ENCODE results near the gene ADD1.

Gene ADD1

GRCh38 chr4:2857349-2857927, 13.8 kb downstream of the ADD1 start:
- no peak for TF ChIP-seq CTCF (IDR thresholded peaks at IDR 0.05; ENCODE audit: insufficient read depth, low read depth, low read length, missing control alignments)
- DNase-seq (ENCODE audit: low read depth), result no peak
- no peak overlapping the region for H3K4me3 ChIP-seq (ENCODE audit: low read length)

GRCh38 chr4:2858451-2859217, 15.0 kb downstream of the ADD1 start:
- no peak overlapping the region for H3K4me3 ChIP-seq (ENCODE audit: low read length)
- no peak for TF ChIP-seq CTCF (IDR thresholded peaks at IDR 0.05; ENCODE audit: insufficient read depth, low read depth, low read length, missing control alignments)
- DNase-seq (ENCODE audit: low read depth), result no peak

GRCh38 chr4:2859514-2859913, 15.9 kb downstream of the ADD1 start:
- H3K4me3 ChIP-seq (ENCODE audit: low read length), result no peak overlapping the region
- no peak for TF ChIP-seq CTCF (IDR thresholded peaks at IDR 0.05; ENCODE audit: insufficient read depth, low read depth, low read length, missing control alignments)
- no peak for DNase-seq (ENCODE audit: low read depth)

DNA sequence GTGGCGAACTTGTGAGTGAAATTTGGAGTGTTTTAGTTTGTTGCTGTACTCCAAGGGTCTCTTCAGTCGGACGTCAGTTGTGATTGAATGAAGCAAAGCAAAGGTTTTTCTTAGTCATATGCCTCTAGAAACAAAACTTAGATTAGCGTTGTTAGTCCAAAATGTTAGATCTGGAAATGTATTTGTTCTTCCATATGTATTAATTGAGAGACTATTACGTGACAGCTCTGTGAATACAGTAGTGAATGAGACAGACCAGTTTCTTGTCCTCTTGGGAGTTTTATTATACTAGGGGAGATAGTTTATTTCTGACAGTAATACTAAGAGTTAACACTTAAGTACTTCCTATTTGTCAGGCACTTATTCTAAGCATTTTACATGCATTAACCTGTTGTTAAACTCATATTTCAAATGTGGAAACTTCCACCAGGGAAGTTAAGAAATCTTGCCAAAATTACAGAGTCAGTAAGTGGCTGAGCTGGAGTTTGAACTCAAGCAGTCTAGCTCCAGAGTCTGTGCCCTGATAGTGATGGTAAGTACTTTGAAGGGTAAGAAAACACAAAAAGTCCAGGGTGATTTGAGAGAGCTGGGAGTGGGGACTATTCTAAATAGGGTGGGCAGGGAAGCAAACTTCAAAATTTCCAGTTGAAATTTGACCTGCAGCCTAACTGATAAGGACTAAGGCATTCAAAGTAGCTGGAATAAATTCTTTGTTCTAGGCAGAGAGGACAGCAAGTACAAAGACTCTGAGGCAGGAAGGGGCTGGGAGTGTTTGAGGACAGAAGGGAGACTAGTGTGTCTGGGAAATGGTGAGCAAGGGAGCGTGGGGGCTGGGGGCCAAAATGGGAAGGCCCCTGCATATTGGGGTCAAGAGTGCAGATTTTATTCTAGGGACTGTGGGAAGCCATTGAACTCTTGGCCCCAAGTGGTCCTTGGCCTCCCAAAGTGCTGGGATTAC, 17.0 kb downstream of the ADD1 start:
- no peak overlapping the region for H3K4me3 ChIP-seq (ENCODE audit: low read length)
- TF ChIP-seq CTCF (IDR thresholded peaks at IDR 0.05; ENCODE audit: insufficient read depth, low read depth, low read length, missing control alignments), result no peak
- DNase-seq (ENCODE audit: low read depth), result no peak

DNA sequence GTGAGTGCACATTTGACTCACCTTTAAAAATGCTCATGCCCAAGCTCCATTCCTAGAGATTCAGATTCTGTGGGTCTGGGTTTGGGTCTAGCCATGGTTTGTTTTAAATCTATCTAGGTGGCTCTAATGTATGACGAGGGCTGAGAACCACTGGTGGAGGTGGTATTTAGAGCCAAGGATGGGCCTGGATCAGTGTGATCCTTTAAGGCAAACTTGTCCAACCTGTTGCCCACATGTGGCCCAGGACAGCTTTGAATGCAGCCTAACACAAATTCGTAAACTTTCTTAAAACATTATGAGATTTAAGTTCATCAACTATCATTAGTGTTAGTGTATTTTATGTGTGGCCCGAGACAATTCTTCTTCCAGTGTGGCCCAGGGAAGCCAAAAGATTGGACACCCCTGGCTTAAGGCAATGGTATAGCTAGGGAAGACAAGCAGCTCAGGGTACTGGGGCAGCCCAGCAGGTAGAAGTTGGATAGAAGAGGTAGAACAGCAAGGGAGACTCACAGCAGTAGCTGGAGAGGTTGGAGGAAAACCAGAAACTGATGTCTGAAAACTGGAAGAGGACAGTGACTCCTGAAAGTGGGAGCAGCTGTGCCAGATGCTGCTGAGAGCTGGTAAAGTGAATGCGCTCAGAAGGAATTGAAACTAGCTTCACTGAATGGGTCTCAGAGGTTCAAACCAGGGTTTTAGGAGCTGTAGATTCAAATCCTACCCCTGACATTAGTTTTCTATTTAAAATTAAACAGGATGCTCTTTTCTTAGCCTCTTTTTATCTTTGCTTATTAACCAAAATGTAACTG, 18.2 kb downstream of the ADD1 start:
- DNase-seq (ENCODE audit: low read depth), result peak; percentile 17
- no peak overlapping the region for H3K4me3 ChIP-seq (ENCODE audit: low read length)
- no peak for TF ChIP-seq CTCF (IDR thresholded peaks at IDR 0.05; ENCODE audit: insufficient read depth, low read depth, low read length, missing control alignments)

GRCh38 chr4:2862528-2862927, 18.9 kb downstream of the ADD1 start:
- TF ChIP-seq CTCF (IDR thresholded peaks at IDR 0.05; ENCODE audit: insufficient read depth, low read depth, low read length, missing control alignments), result no peak
- DNase-seq (ENCODE audit: low read depth), result peak; percentile 32
- no peak overlapping the region for H3K4me3 ChIP-seq (ENCODE audit: low read length)
